A673 (cell line): ENCODE data around the gene GSAP.

Experiments
- EZH2 ChIP-seq: fragments of 200-600 bp; sonication (generic); IDR thresholded peaks from 2 replicates; pipeline ENCODE4 v1.6.1; 2017; ENCODE audit warnings: borderline replicate concordance, low read depth, mild to moderate bottlenecking, mixed read lengths, antibody characterized with exemption, low read length; ENCODE audit not compliant: poor library complexity, severe bottlenecking
- TF ChIP-seq, protein P1 (sequence below): fragments of 300-800, 200-600 bp; sonication (generic); conservative IDR thresholded peaks from 2 replicates; pipeline ENCODE4 v1.5.1; 2017; ENCODE audit warnings: low read depth, mild to moderate bottlenecking, antibody characterized with exemption, low read length, moderate library complexity, mixed read lengths

DNA sequence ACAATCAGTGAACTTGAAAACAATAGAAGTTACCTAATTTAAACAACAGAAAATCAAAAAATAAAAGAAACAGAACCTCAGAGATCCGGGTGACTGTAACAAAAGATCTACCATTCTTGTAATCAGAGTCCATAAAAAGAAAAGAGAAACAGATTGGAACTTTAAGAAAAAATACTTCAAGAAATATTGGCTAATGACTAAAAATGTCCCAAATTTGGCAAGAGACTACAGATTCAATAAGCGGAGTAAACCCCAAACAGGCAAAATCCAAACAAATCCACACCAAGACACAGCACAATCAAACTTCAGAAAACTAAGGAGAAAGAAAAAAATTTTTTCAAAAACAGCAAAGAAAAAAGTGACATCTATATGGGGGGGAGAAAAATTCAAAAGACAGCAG lies 15.1 kb downstream of the GSAP start:
- TF ChIP-seq EZH2 = no peak
- TF ChIP-seq, protein P1, sequence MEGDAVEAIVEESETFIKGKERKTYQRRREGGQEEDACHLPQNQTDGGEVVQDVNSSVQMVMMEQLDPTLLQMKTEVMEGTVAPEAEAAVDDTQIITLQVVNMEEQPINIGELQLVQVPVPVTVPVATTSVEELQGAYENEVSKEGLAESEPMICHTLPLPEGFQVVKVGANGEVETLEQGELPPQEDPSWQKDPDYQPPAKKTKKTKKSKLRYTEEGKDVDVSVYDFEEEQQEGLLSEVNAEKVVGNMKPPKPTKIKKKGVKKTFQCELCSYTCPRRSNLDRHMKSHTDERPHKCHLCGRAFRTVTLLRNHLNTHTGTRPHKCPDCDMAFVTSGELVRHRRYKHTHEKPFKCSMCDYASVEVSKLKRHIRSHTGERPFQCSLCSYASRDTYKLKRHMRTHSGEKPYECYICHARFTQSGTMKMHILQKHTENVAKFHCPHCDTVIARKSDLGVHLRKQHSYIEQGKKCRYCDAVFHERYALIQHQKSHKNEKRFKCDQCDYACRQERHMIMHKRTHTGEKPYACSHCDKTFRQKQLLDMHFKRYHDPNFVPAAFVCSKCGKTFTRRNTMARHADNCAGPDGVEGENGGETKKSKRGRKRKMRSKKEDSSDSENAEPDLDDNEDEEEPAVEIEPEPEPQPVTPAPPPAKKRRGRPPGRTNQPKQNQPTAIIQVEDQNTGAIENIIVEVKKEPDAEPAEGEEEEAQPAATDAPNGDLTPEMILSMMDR = no peak
